Measurements from ENCODE around the gene LAYN.

The LAYN gene

DNA sequence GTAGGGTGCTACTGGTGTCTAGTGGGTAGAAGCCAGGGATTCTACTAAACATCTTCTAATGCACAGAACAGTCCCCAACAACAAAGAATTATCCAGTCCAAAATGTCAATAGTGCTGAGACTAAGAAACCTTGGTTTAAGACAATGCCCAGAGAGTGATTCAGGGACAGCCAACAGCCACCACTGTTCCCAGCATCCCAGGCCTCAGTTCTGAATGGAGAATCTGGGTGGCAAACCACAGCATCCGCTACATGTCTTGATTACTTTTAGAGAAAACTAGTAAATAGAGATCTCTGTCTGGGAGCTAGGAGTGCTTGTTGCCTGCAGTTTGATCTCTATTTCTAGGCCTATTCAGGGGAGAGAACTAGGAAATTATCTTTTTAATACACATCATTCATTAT, 40.8 kb downstream of the LAYN start:
- intact Hi-C loops (cut with DNase I): no loop called here
- no peak for DNase-seq

- intact Hi-C loops (cut with DNase I): no loop called here
- DNase-seq: no peak
These were observed 41.6 kb downstream of the LAYN start for GRCh38 chr11:111582163-111582562.

DNA sequence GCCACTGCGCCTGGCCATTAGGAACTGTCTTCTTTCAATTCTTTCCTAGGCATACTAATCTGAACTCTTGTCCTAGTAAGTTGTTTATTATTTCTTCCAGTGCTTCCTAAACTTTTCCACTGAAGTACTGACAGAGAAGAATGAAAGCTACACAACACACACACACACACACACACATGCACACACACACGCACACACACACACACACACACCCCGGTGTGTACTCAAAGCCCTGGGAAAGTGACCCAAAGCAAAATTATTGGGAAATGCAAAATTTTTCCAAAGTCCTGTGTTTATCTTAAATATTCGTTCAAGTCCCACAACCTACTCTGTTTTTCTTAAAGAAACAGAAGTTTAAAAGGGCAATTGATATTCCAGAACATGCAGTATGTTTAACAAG, 42.4 kb downstream of the LAYN start:
- intact Hi-C loops (cut with DNase I): no loop called here
- no peak for DNase-seq

DNA sequence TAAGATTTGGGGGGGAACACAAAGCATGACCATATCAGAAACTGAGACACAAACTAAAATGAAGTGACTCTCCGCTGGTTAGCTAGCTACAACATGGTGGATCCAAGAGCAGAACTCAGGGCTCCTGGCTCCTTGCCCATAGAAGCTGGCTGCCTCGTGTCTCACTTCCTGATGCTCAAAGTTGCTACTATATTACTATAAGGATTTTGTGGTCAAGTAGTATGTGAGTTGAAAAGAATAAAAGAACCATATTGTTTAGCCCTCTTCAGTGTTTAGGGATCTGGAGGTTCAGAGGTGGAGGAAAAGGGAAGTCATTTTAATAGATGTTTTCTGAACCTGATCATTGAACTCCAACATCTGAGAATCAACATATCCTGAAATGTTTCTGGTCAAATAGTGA, 44.9 kb downstream of the LAYN start:
- no peak for DNase-seq
- intact Hi-C loops (cut with DNase I): no loop called here

GRCh38 chr11:111586388-111586831, 45.9 kb downstream of the LAYN start:
- intact Hi-C loops (cut with DNase I): no loop called here
- DNase-seq: peak in 16 of 42 donors; percentile 25 to 76 (median 43)

- intact Hi-C loops (cut with DNase I): no loop called here
- DNase-seq: no peak
These were observed 48.6 kb downstream of the LAYN start for GRCh38 chr11:111589114-111589513.

- no peak for DNase-seq
- intact Hi-C loops (cut with DNase I): no loop called here
These were observed 49.5 kb downstream of the LAYN start for GRCh38 chr11:111589886-111590499.

- peak in 10 of 42 donors; percentile 12 to 62 (median 44) for DNase-seq
- intact Hi-C loops (cut with DNase I): no loop called here
These were observed 50.9 kb downstream of the LAYN start for GRCh38 chr11:111591187-111591960.

- no peak for DNase-seq
- intact Hi-C loops (cut with DNase I): no loop called here
These were observed 52.0 kb downstream of the LAYN start for GRCh38 chr11:111592491-111592890.

- DNase-seq: no peak
- intact Hi-C loops (cut with DNase I): no loop called here
These were observed 55.8 kb downstream of the LAYN start for GRCh38 chr11:111596319-111596718.

GRCh38 chr11:111598148-111598547, 57.6 kb downstream of the LAYN start:
- DNase-seq: no peak
- intact Hi-C loops (cut with DNase I): no loop called here

- DNase-seq: peak in 13 of 42 donors; percentile 15 to 71 (median 45)
- intact Hi-C loops (cut with DNase I): no loop called here
These were observed 58.0 kb downstream of the LAYN start for GRCh38 chr11:111598559-111598958.

DNA sequence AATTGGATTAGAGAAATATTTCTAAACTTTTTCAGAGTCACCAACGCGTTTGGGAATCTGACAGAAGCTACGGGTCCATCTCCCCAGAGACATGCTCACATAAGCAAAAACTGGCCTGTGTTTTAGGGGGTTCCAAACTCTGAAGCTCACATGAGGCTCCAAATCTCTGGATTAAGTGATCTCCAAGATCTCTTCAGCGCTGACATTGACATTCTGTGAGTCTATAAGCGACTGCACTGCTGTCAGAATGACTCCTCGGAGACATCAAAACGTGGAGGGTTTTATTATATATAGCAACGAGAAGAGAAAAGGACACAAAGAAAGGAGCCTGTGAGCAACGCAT, 61.1 kb downstream of the LAYN start:
- intact Hi-C loops (cut with DNase I): no loop called here
- DNase-seq: no peak

- intact Hi-C loops (cut with DNase I): loop anchor here (2.0 kb wide), 3 partner anchors 131 to 241 kb away; no protein-coding TSS in a partner anchor
- peak; percentile 87 to 98 (median 95) for DNase-seq
These were observed 61.7 kb downstream of the LAYN start, which contains the start of gene SIK2 for GRCh38 chr11:111601979-111602864. SIK2 (plus strand) TSS chr11:111602449; CDS start chr11:111602564, 115 bp downstream.

- intact Hi-C loops (cut with DNase I): loop anchor here (2.0 kb wide), 3 partner anchors 130 to 240 kb away; no protein-coding TSS in a partner anchor
- peak in 37 of 42 donors; percentile 30 to 86 (median 59) for DNase-seq
These were observed 62.5 kb downstream of the LAYN start for GRCh38 chr11:111602865-111603610.

- intact Hi-C loops (cut with DNase I): loop anchor here (2.0 kb wide), 3 partner anchors 129 to 239 kb away; no protein-coding TSS in a partner anchor
- DNase-seq: peak in 1 of 42 donors; percentile 16
These were observed 63.2 kb downstream of the LAYN start for GRCh38 chr11:111603611-111604130.

DNA sequence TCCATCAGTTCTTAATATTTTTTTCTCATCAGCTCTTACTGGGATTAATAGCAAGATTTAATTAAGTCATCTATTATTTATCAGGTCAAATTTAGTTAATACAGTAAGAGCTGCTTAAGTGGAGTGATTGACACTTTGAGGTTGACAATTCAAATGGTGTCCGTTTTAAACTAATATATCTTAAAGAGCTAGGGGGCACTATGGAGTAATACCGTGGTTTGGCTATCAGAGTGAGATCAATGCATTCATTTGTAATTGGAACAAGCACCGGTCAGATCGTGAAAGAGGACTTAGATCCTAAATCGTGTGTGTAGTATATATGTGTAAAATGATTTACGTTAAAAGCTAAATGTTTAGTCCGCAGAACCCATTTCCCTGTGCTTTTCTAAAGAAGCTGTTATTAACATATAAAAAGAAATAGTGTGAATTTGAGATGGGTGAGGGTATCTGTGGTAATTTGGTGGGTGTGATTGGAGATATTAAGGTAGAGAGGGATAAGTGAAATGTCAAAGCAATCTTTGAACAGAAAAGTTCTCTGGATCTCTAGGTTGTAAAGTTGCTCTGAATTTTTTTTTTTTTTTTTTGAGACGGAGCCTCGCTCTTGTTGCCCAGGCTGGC, 64.0 kb downstream of the LAYN start:
- DNase-seq: peak in 5 of 42 donors; percentile 9 to 63 (median 26)
- intact Hi-C loops (cut with DNase I): no loop called here

DNA sequence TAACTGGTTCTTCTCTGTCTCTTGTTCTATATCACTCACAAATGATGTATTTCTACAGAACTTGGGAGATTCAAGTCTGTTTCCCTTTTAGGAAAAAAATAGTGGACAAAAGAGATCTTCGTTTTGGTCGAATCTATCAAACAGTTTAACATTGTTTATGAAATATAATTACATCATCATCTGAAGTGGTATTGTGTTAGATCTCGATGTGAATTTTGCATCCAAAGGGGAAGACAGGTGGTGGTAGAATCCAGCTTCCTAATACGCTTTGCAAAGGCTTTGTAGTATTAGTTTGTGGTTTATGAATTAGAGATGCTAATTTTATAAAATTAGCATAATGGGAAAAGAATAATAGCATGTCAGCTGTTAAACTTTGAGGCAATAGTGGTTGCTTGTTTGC, 65.2 kb downstream of the LAYN start:
- intact Hi-C loops (cut with DNase I): no loop called here
- DNase-seq: no peak

Data from head of caudate nucleus (tissue), 42 donors.